ENCODE data around the gene TCF12. TPM values are rescaled to one million over a fixed set of nuclear protein-coding genes. Genes with fewer than 3 reads are reported as not detected.

TCF12 gene
- total RNA-seq, 1 donor from 2014 or later = 33.2 TPM

- Histone ChIP-seq H3K36me3 (ENCODE audit: control insufficient read depth, insufficient read depth, low read length) (no peaks in the 10 kb centered on the region), H3K27me3 (ENCODE audit: control insufficient read depth, insufficient read depth, low read length) (no peaks in the 10 kb centered on the region), H3K4me3 (ENCODE audit: low read depth, low read length) (no peak overlapping the region)
- DNase-seq (ENCODE audit: low read depth) = no peak
- no peak for FAIRE-seq
- no peak for TF ChIP-seq CTCF (IDR thresholded peaks at IDR 0.05; ENCODE audit: insufficient read depth, low read length, severe bottlenecking)
These were observed 249.5 kb downstream of the TCF12 start for GRCh38 chr15:57167821-57168395.

GRCh38 chr15:57169643-57170042 is 251.2 kb downstream of the TCF12 start:
- FAIRE-seq (no peak), DNase-seq (ENCODE audit: low read depth) (no peak)
- H3K4me3 ChIP-seq (ENCODE audit: low read depth, low read length) = no peak overlapping the region
- H3K36me3 ChIP-seq (ENCODE audit: control insufficient read depth, insufficient read depth, low read length) = no peaks in the 10 kb centered on the region
- H3K27me3 ChIP-seq (ENCODE audit: control insufficient read depth, insufficient read depth, low read length) = no peaks in the 10 kb centered on the region
- TF ChIP-seq CTCF (IDR thresholded peaks at IDR 0.05; ENCODE audit: insufficient read depth, low read length, severe bottlenecking) = no peak

DNA sequence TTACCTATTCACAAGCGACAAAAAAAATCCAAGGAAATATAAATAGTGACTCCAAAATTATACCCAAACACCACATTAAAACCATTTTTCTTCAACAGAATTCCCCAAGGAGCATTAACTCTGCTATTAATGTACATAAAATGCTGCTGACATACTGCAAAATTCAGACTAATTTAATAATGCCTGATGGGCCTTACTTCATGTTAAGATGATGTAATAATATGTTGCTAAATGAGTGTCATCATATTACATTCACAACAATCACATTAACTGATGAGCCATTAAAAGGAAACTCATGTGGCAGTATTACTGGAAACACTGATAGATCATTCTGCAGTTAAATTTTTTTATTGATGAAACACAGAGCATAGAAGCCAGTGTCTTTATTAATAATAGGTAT is 253.0 kb downstream of the TCF12 start:
- no peak for FAIRE-seq

GRCh38 chr15:57172925-57173324 is 254.5 kb downstream of the TCF12 start:
- Histone ChIP-seq H3K27me3 (ENCODE audit: control insufficient read depth, insufficient read depth, low read length) (no peaks in the 10 kb centered on the region), H3K4me3 (ENCODE audit: low read depth, low read length) (no peak overlapping the region), H3K36me3 (ENCODE audit: control insufficient read depth, insufficient read depth, low read length) (no peaks in the 10 kb centered on the region)
- DNase-seq (ENCODE audit: low read depth) (no peak), FAIRE-seq (no peak)
- no peak for TF ChIP-seq CTCF (IDR thresholded peaks at IDR 0.05; ENCODE audit: insufficient read depth, low read length, severe bottlenecking)

More for the DNA sequence above, 253.0 kb downstream of the TCF12 start:
- peak; percentile 26 for DNase-seq (ENCODE audit: low read depth)
- H3K36me3 ChIP-seq (ENCODE audit: control insufficient read depth, insufficient read depth, low read length) = no peaks in the 10 kb centered on the region
- H3K4me3 ChIP-seq (ENCODE audit: low read depth, low read length) = no peak overlapping the region
- no peaks in the 10 kb centered on the region for H3K27me3 ChIP-seq (ENCODE audit: control insufficient read depth, insufficient read depth, low read length)
- no peak for TF ChIP-seq CTCF (IDR thresholded peaks at IDR 0.05; ENCODE audit: insufficient read depth, low read length, severe bottlenecking)

DNA sequence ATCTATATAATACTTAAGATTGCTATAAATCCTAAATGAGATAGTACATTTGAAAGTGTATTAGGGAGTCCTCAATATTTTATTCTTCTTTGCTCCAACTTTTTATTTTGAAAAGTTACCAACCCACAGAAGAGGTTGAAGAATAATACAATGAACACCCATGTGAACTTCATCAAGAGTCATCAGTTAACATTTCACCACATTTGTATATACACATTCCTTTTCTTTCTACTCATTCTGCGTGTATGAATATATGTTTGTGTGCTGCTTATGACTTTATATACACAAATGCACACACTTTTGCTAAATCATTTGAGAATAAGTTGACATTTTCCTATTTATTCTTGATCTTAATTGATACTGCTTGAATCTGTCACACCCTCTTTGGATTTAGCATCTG is 264.6 kb downstream of the TCF12 start:
- no peaks in the 10 kb centered on the region for H3K36me3 ChIP-seq (ENCODE audit: control insufficient read depth, insufficient read depth, low read length)
- H3K4me3 ChIP-seq (ENCODE audit: low read depth, low read length) = no peak overlapping the region
- no peak for TF ChIP-seq CTCF (IDR thresholded peaks at IDR 0.05; ENCODE audit: insufficient read depth, low read length, severe bottlenecking)
- no peaks in the 10 kb centered on the region for H3K27me3 ChIP-seq (ENCODE audit: control insufficient read depth, insufficient read depth, low read length)
- FAIRE-seq (no peak), DNase-seq (ENCODE audit: low read depth) (no peak)

All from bronchial epithelial cell (primary cell).